ENCODE results near the gene ODAD2. TPM values are rescaled to one million over a fixed set of nuclear protein-coding genes. Genes with fewer than 3 reads are reported as not detected.
A peak's percentile ranks its signal among the peaks of the same experiment; 100 is the strongest.

The ODAD2 gene
- total RNA-seq: under 1 TPM; 0.39 to 0.83 (median 0.79) TPM

- intact Hi-C loops (cut with DNase I): no loop called here
- TF ChIP-seq EP300 (IDR thresholded peaks at IDR 0.05) (no peak), CTCF (IDR thresholded peaks at IDR 0.05) (no peak)
- Histone ChIP-seq H3K4me3 (peak within 1 kb of the TSS; percentile 74 to 86 (median 78)), H3K4me1 (peaks cover 4 to 20% (median 15%) of the 10 kb centered on the region in 4 donors), H3K27ac (replicated peaks in 1 of 4) (peak within 1 kb of the TSS; percentile 57 to 79 (median 71)), H3K36me3 (no peaks in the 10 kb centered on the region), H3K27me3 (no peaks in the 10 kb centered on the region), H3K9me3 (no peaks in the 10 kb centered on the region)
- no peak for DNase-seq (ENCODE audit: extremely low spot score)
- WGBS: 4% methylated on average over 25 of the region's 30 CpGs
Observed at GRCh38 chr10:27998954-27999275, at the start of gene ODAD2. Gene ODAD2, minus strand, starts transcription at chr10:27999079. Its CDS starts 3,937 bp downstream, at chr10:27995142.

- no peak for DNase-seq (ENCODE audit: extremely low spot score)
- Histone ChIP-seq H3K4me1 (no peaks in the 10 kb centered on the region), H3K4me3 (no peak overlapping the region), H3K27me3 (no peaks in the 10 kb centered on the region), H3K9me3 (no peaks in the 10 kb centered on the region), H3K27ac (replicated peaks in 1 of 4) (no peak overlapping the region), H3K36me3 (no peaks in the 10 kb centered on the region)
- TF ChIP-seq EP300 (IDR thresholded peaks at IDR 0.05): no peak
- no peak for TF ChIP-seq POLR2AphosphoS5 (IDR thresholded peaks at IDR 0.05)
- intact Hi-C loops (cut with DNase I): no loop called here
- WGBS: 77% methylated on average over 4 of the region's 4 CpGs
Observed at GRCh38 chr10:28047061-28047460, 48.2 kb upstream of the ODAD2 start.

GRCh38 chr10:28046579-28046978 is 47.7 kb upstream of the ODAD2 start:
- WGBS: 50% methylated on average over 3 of the region's 3 CpGs
- Histone ChIP-seq H3K9me3 (no peaks in the 10 kb centered on the region), H3K36me3 (no peaks in the 10 kb centered on the region), H3K27ac (replicated peaks in 1 of 4) (no peak overlapping the region), H3K4me3 (no peak overlapping the region), H3K4me1 (no peaks in the 10 kb centered on the region), H3K27me3 (no peaks in the 10 kb centered on the region)
- TF ChIP-seq POLR2AphosphoS5 (IDR thresholded peaks at IDR 0.05): no peak
- no peak for TF ChIP-seq CTCF (IDR thresholded peaks at IDR 0.05)
- no peak for TF ChIP-seq POLR2A (IDR thresholded peaks at IDR 0.05; ENCODE audit: low read depth)
- no peak for TF ChIP-seq EP300 (IDR thresholded peaks at IDR 0.05)
- no peak for DNase-seq (ENCODE audit: extremely low spot score)
- intact Hi-C loops (cut with DNase I): no loop called here

GRCh38 chr10:28043941-28044340 is 45.1 kb upstream of the ODAD2 start:
- no peak for TF ChIP-seq EP300 (IDR thresholded peaks at IDR 0.05)
- no peak for TF ChIP-seq POLR2A (IDR thresholded peaks at IDR 0.05; ENCODE audit: low read depth)
- no peak for TF ChIP-seq POLR2AphosphoS5 (IDR thresholded peaks at IDR 0.05)
- TF ChIP-seq CTCF (IDR thresholded peaks at IDR 0.05): no peak
- WGBS: 83% methylated on average over 1 of the region's 1 CpG
- no peak for DNase-seq (ENCODE audit: extremely low spot score)
- no peaks in the 10 kb centered on the region for H3K36me3 ChIP-seq
- H3K9me3 ChIP-seq: no peaks in the 10 kb centered on the region
- no peak overlapping the region for H3K27ac ChIP-seq (replicated peaks in 1 of 4)
- H3K27me3 ChIP-seq: no peaks in the 10 kb centered on the region
- intact Hi-C loops (cut with DNase I): no loop called here
- H3K4me3 ChIP-seq: no peak overlapping the region
- no peaks in the 10 kb centered on the region for H3K4me1 ChIP-seq

GRCh38 chr10:28036587-28036986 is 37.7 kb upstream of the ODAD2 start:
- Histone ChIP-seq H3K27ac (replicated peaks in 1 of 4) (no peak overlapping the region), H3K27me3 (no peaks in the 10 kb centered on the region), H3K4me3 (no peak overlapping the region), H3K9me3 (peaks cover 0 to 8% (median 0%) of the 10 kb centered on the region in 4 donors), H3K36me3 (no peaks in the 10 kb centered on the region), H3K4me1 (no peaks in the 10 kb centered on the region)
- intact Hi-C loops (cut with DNase I): no loop called here
- 89% methylated on average over 3 of the region's 3 CpGs for WGBS
- no peak for TF ChIP-seq EP300 (IDR thresholded peaks at IDR 0.05)
- no peak for DNase-seq (ENCODE audit: extremely low spot score)
